H54 (cell line): Measurements from ENCODE around the gene NDUFV1.
"Not testable (repeated sequence)": the region's sequence is repeated elsewhere in the genome, so short reads cannot be mapped to it uniquely, and the experiment has no call there.

Experiments used
- DNase-seq: peaks from one replicate; pipeline ENCODE4 v3.0.0; 2011; ENCODE audit warnings: low spot score, mixed read lengths; ENCODE audit not compliant: insufficient read length
- FAIRE-seq: peaks from 3 replicates; lab custom pipeline; 2011; peaks lifted over from hg19 to GRCh38; lab: Jason Lieb, UNC
- POLR2A ChIP-seq: IDR thresholded peaks from 2 replicates; pipeline ENCODE4 v1.6.1; 2011; ENCODE audit warnings: low read depth, mild to moderate bottlenecking, low read length

NDUFV1 gene

GRCh38 chr11:67654225-67654624 is 47.5 kb downstream of the NDUFV1 start:
- no peak for DNase-seq
- FAIRE-seq = no peak

GRCh38 chr11:67656278-67656922 is 49.7 kb downstream of the NDUFV1 start:
- no peak for DNase-seq
- no peak for TF ChIP-seq POLR2A
- FAIRE-seq = no peak

More at GRCh38 chr11:67654225-67654624, 47.5 kb downstream of the NDUFV1 start:
- TF ChIP-seq POLR2A = no peak

GRCh38 chr11:67657300-67657699 is 50.6 kb downstream of the NDUFV1 start:
- no peak for TF ChIP-seq POLR2A
- DNase-seq (no peak), FAIRE-seq (no peak)

- DNase-seq, FAIRE-seq: not testable (repeated sequence)
These were observed 53.0 kb downstream of the NDUFV1 start for GRCh38 chr11:67659651-67660165.

GRCh38 chr11:67660752-67661151 is 54.0 kb downstream of the NDUFV1 start:
- not testable (repeated sequence) for DNase-seq, FAIRE-seq
